ENCODE measurements around the gene ALG10B. TPM values are rescaled to one million over a fixed set of nuclear protein-coding genes. Genes with fewer than 3 reads are reported as not detected.

The ALG10B gene
- total RNA-seq, 1 donor from 2014 or later = 11.9 TPM

- DNase-seq (ENCODE audit: low spot score) = no peak
These were observed 58.2 kb downstream of the ALG10B start for GRCh38 chr12:38374751-38375150.

All from ureter (tissue), 1 donor.